Measurements from ENCODE around the gene NECAP2.
"Not testable (repeated sequence)": the region's sequence is repeated elsewhere in the genome, so short reads cannot be mapped to it uniquely, and the experiment has no call there.

NECAP2 gene

GRCh38 chr1:16487011-16487410 lies 46.5 kb downstream of the NECAP2 start:
- H3K27me3 ChIP-seq (ENCODE audit: control insufficient read depth, insufficient read depth, low read length); H3K4me3 ChIP-seq (ENCODE audit: low read depth, low read length); H3K9me3 ChIP-seq (ENCODE audit: control insufficient read depth, insufficient read depth, low read length): not testable (repeated sequence)

GRCh38 chr1:16489195-16489880 lies 48.8 kb downstream of the NECAP2 start:
- not testable (repeated sequence) for H3K27me3 ChIP-seq (ENCODE audit: control insufficient read depth, insufficient read depth, low read length); H3K9ac ChIP-seq (ENCODE audit: low read depth, low read length); H3K9me3 ChIP-seq (ENCODE audit: control insufficient read depth, insufficient read depth, low read length); H3K4me1 ChIP-seq (ENCODE audit: control insufficient read depth, insufficient read depth, low read length); H3K4me3 ChIP-seq (ENCODE audit: low read depth, low read length)
- H3K36me3 ChIP-seq (ENCODE audit: control insufficient read depth, insufficient read depth, low read length), result peaks cover 11% of the 10 kb centered on the region

More at GRCh38 chr1:16487011-16487410, 46.5 kb downstream of the NECAP2 start:
- H3K9ac ChIP-seq (ENCODE audit: low read depth, low read length); H3K4me1 ChIP-seq (ENCODE audit: control insufficient read depth, insufficient read depth, low read length): not testable (repeated sequence)
- H3K36me3 ChIP-seq (ENCODE audit: control insufficient read depth, insufficient read depth, low read length), result peaks cover 11% of the 10 kb centered on the region

GRCh38 chr1:16491056-16491675 lies 50.6 kb downstream of the NECAP2 start:
- H3K27me3 ChIP-seq (ENCODE audit: control insufficient read depth, insufficient read depth, low read length), result no peaks in the 10 kb centered on the region
- no peak overlapping the region for H3K9ac ChIP-seq (ENCODE audit: low read depth, low read length)
- H3K36me3 ChIP-seq (ENCODE audit: control insufficient read depth, insufficient read depth, low read length), result peaks cover 7% of the 10 kb centered on the region
- peak overlapping the region; percentile 26 for H3K4me3 ChIP-seq (ENCODE audit: low read depth, low read length)
- H3K9me3 ChIP-seq (ENCODE audit: control insufficient read depth, insufficient read depth, low read length), result no peaks in the 10 kb centered on the region
- peaks cover 5% of the 10 kb centered on the region for H3K4me1 ChIP-seq (ENCODE audit: control insufficient read depth, insufficient read depth, low read length)

GRCh38 chr1:16492937-16493336 lies 52.4 kb downstream of the NECAP2 start:
- not testable (repeated sequence) for H3K36me3 ChIP-seq (ENCODE audit: control insufficient read depth, insufficient read depth, low read length); H3K4me1 ChIP-seq (ENCODE audit: control insufficient read depth, insufficient read depth, low read length); H3K9me3 ChIP-seq (ENCODE audit: control insufficient read depth, insufficient read depth, low read length); H3K27me3 ChIP-seq (ENCODE audit: control insufficient read depth, insufficient read depth, low read length); H3K9ac ChIP-seq (ENCODE audit: low read depth, low read length); H3K4me3 ChIP-seq (ENCODE audit: low read depth, low read length)

GRCh38 chr1:16493731-16494130 lies 53.2 kb downstream of the NECAP2 start:
- not testable (repeated sequence) for H3K9me3 ChIP-seq (ENCODE audit: control insufficient read depth, insufficient read depth, low read length); H3K36me3 ChIP-seq (ENCODE audit: control insufficient read depth, insufficient read depth, low read length); H3K9ac ChIP-seq (ENCODE audit: low read depth, low read length); H3K4me1 ChIP-seq (ENCODE audit: control insufficient read depth, insufficient read depth, low read length); H3K4me3 ChIP-seq (ENCODE audit: low read depth, low read length); H3K27me3 ChIP-seq (ENCODE audit: control insufficient read depth, insufficient read depth, low read length)

GRCh38 chr1:16497474-16497904 lies 57.0 kb downstream of the NECAP2 start:
- H3K27me3 ChIP-seq (ENCODE audit: control insufficient read depth, insufficient read depth, low read length); H3K4me3 ChIP-seq (ENCODE audit: low read depth, low read length); H3K9me3 ChIP-seq (ENCODE audit: control insufficient read depth, insufficient read depth, low read length); H3K9ac ChIP-seq (ENCODE audit: low read depth, low read length); H3K4me1 ChIP-seq (ENCODE audit: control insufficient read depth, insufficient read depth, low read length); H3K36me3 ChIP-seq (ENCODE audit: control insufficient read depth, insufficient read depth, low read length): not testable (repeated sequence)

- not testable (repeated sequence) for H3K27me3 ChIP-seq (ENCODE audit: control insufficient read depth, insufficient read depth, low read length); H3K9me3 ChIP-seq (ENCODE audit: control insufficient read depth, insufficient read depth, low read length); H3K36me3 ChIP-seq (ENCODE audit: control insufficient read depth, insufficient read depth, low read length); H3K4me1 ChIP-seq (ENCODE audit: control insufficient read depth, insufficient read depth, low read length); H3K9ac ChIP-seq (ENCODE audit: low read depth, low read length)
- H3K4me3 ChIP-seq (ENCODE audit: low read depth, low read length), result peak overlapping the region; percentile 60
Measured at GRCh38 chr1:16498047-16498446, 57.5 kb downstream of the NECAP2 start.

- no peaks in the 10 kb centered on the region for H3K9me3 ChIP-seq (ENCODE audit: control insufficient read depth, insufficient read depth, low read length)
- H3K4me1 ChIP-seq (ENCODE audit: control insufficient read depth, insufficient read depth, low read length), result no peaks in the 10 kb centered on the region
- H3K9ac ChIP-seq (ENCODE audit: low read depth, low read length), result no peak overlapping the region
Measured at GRCh38 chr1:16498573-16499413, 58.3 kb downstream of the NECAP2 start.

GRCh38 chr1:16500466-16500865 lies 59.9 kb downstream of the NECAP2 start:
- H3K27me3 ChIP-seq (ENCODE audit: control insufficient read depth, insufficient read depth, low read length); H3K9ac ChIP-seq (ENCODE audit: low read depth, low read length); H3K9me3 ChIP-seq (ENCODE audit: control insufficient read depth, insufficient read depth, low read length); H3K4me1 ChIP-seq (ENCODE audit: control insufficient read depth, insufficient read depth, low read length); H3K36me3 ChIP-seq (ENCODE audit: control insufficient read depth, insufficient read depth, low read length); H3K4me3 ChIP-seq (ENCODE audit: low read depth, low read length): not testable (repeated sequence)

More at GRCh38 chr1:16498573-16499413, 58.3 kb downstream of the NECAP2 start:
- Histone ChIP-seq H3K27me3 (ENCODE audit: control insufficient read depth, insufficient read depth, low read length) (no peaks in the 10 kb centered on the region), H3K36me3 (ENCODE audit: control insufficient read depth, insufficient read depth, low read length) (no peaks in the 10 kb centered on the region), H3K4me3 (ENCODE audit: low read depth, low read length) (peak overlapping the region; percentile 85)

GRCh38 chr1:16500975-16501374 lies 60.5 kb downstream of the NECAP2 start:
- not testable (repeated sequence) for H3K9ac ChIP-seq (ENCODE audit: low read depth, low read length); H3K27me3 ChIP-seq (ENCODE audit: control insufficient read depth, insufficient read depth, low read length); H3K36me3 ChIP-seq (ENCODE audit: control insufficient read depth, insufficient read depth, low read length); H3K9me3 ChIP-seq (ENCODE audit: control insufficient read depth, insufficient read depth, low read length); H3K4me3 ChIP-seq (ENCODE audit: low read depth, low read length); H3K4me1 ChIP-seq (ENCODE audit: control insufficient read depth, insufficient read depth, low read length)

GRCh38 chr1:16501446-16501845 lies 60.9 kb downstream of the NECAP2 start:
- not testable (repeated sequence) for H3K36me3 ChIP-seq (ENCODE audit: control insufficient read depth, insufficient read depth, low read length); H3K9me3 ChIP-seq (ENCODE audit: control insufficient read depth, insufficient read depth, low read length); H3K4me3 ChIP-seq (ENCODE audit: low read depth, low read length); H3K4me1 ChIP-seq (ENCODE audit: control insufficient read depth, insufficient read depth, low read length); H3K27me3 ChIP-seq (ENCODE audit: control insufficient read depth, insufficient read depth, low read length); H3K9ac ChIP-seq (ENCODE audit: low read depth, low read length)

- Histone ChIP-seq H3K9me3 (ENCODE audit: control insufficient read depth, insufficient read depth, low read length) (no peaks in the 10 kb centered on the region), H3K27me3 (ENCODE audit: control insufficient read depth, insufficient read depth, low read length) (no peaks in the 10 kb centered on the region), H3K36me3 (ENCODE audit: control insufficient read depth, insufficient read depth, low read length) (no peaks in the 10 kb centered on the region), H3K9ac (ENCODE audit: low read depth, low read length) (no peak overlapping the region), H3K4me3 (ENCODE audit: low read depth, low read length) (no peak overlapping the region), H3K4me1 (ENCODE audit: control insufficient read depth, insufficient read depth, low read length) (no peaks in the 10 kb centered on the region)
Measured at GRCh38 chr1:16503494-16503893, 63.0 kb downstream of the NECAP2 start.

All from iPS-15b (cell line).